ENCODE results near the gene SERPINA3.

SERPINA3 gene

GRCh38 chr14:94602722-94603121 is 9.5 kb upstream of the SERPINA3 start:
- no peak for TF ChIP-seq FOXP2 (optimal IDR thresholded peaks at IDR 0.05; ENCODE audit: borderline replicate concordance, extremely low read depth, extremely low read length, insufficient read depth)
- TF ChIP-seq SIN3A (IDR thresholded peaks at IDR 0.05; ENCODE audit: borderline replicate concordance, insufficient read depth, low read length): no peak
- TF ChIP-seq REST (IDR thresholded peaks at IDR 0.05; ENCODE audit: insufficient read depth in 1 of 2, low read depth in 2 of 2, low read length in 2 of 2): no peak
- TF ChIP-seq POLR2AphosphoS5 (IDR thresholded peaks at IDR 0.05; ENCODE audit: low read depth, low read length): no peak
- no peak for TF ChIP-seq TAF1 (IDR thresholded peaks at IDR 0.05; ENCODE audit: borderline replicate concordance, insufficient read depth, low read length)

- TF ChIP-seq POLR2AphosphoS5 (IDR thresholded peaks at IDR 0.05; ENCODE audit: low read depth, low read length): no peak
Observed at GRCh38 chr14:94605361-94605760, 6.8 kb upstream of the SERPINA3 start.

GRCh38 chr14:94611179-94611578 is 1.0 kb upstream of the SERPINA3 start:
- TF ChIP-seq TAF1 (IDR thresholded peaks at IDR 0.05; ENCODE audit: borderline replicate concordance, insufficient read depth, low read length): no peak
- TF ChIP-seq REST (IDR thresholded peaks at IDR 0.05; ENCODE audit: insufficient read depth in 1 of 2, low read depth in 2 of 2, low read length in 2 of 2): no peak
- TF ChIP-seq FOXP2 (optimal IDR thresholded peaks at IDR 0.05; ENCODE audit: borderline replicate concordance, extremely low read depth, extremely low read length, insufficient read depth): no peak
- no peak for TF ChIP-seq SIN3A (IDR thresholded peaks at IDR 0.05; ENCODE audit: borderline replicate concordance, insufficient read depth, low read length)
- TF ChIP-seq POLR2AphosphoS5 (IDR thresholded peaks at IDR 0.05; ENCODE audit: low read depth, low read length): no peak

- TF ChIP-seq TAF1 (IDR thresholded peaks at IDR 0.05; ENCODE audit: borderline replicate concordance, insufficient read depth, low read length) (no peak), REST (IDR thresholded peaks at IDR 0.05; ENCODE audit: insufficient read depth in 1 of 2, low read depth in 2 of 2, low read length in 2 of 2) (peak in 1 of 2 experiments; percentile 23; a peak in 1 of 4 replicates)
Observed at GRCh38 chr14:94612580-94613554, 676 bp downstream of the SERPINA3 start.

- TF ChIP-seq POLR2AphosphoS5 (IDR thresholded peaks at IDR 0.05; ENCODE audit: low read depth, low read length) (no peak), SIN3A (IDR thresholded peaks at IDR 0.05; ENCODE audit: borderline replicate concordance, insufficient read depth, low read length) (no peak), REST (IDR thresholded peaks at IDR 0.05; ENCODE audit: insufficient read depth in 1 of 2, low read depth in 2 of 2, low read length in 2 of 2) (no peak), FOXP2 (optimal IDR thresholded peaks at IDR 0.05; ENCODE audit: borderline replicate concordance, extremely low read depth, extremely low read length, insufficient read depth) (no peak)
Observed at GRCh38 chr14:94613720-94614644, 1.8 kb downstream of the SERPINA3 start.
